Ureter (tissue), 1 donor: ENCODE data around the gene KCNQ1. TPM values are rescaled to one million over a fixed set of nuclear protein-coding genes. Genes with fewer than 3 reads are reported as not detected.

ENCODE experiments used
- DNase-seq: peaks from one replicate; pipeline ENCODE4 v3.0.0-alpha.2; 2020; ENCODE audit warnings: low spot score
- total RNA-seq: library from RNA; stranded (reverse); gene quantifications from one replicate; pipeline ENCODE4 v1.2.4, GENCODE V29; 2023
- donor health status: DM: yes; HTN: yes; CAD: no.

KCNQ1 gene
- total RNA-seq, 1 donor from 2014 or later: 63.0 TPM

- peak; percentile 60 for DNase-seq
Measured at GRCh38 chr11:2803186-2804091, 358.6 kb downstream of the KCNQ1 start.

- peak; percentile 42 for DNase-seq
Measured at GRCh38 chr11:2804189-2804588, 359.4 kb downstream of the KCNQ1 start.

GRCh38 chr11:2804701-2805387 lies 360.0 kb downstream of the KCNQ1 start:
- peak; percentile 40 for DNase-seq

- DNase-seq: peak; percentile 39
Measured at GRCh38 chr11:2805388-2806056, 360.7 kb downstream of the KCNQ1 start.

- peak; percentile 45 for DNase-seq
Measured at GRCh38 chr11:2806351-2807024, 361.7 kb downstream of the KCNQ1 start.

- peak; percentile 91 for DNase-seq
Measured at GRCh38 chr11:2807025-2807681, 362.3 kb downstream of the KCNQ1 start.

- DNase-seq: peak; percentile 42
Measured at GRCh38 chr11:2807801-2808241, 363.0 kb downstream of the KCNQ1 start.

GRCh38 chr11:2808850-2809846 lies 364.3 kb downstream of the KCNQ1 start:
- DNase-seq: peak; percentile 5

GRCh38 chr11:2809854-2810253 lies 365.0 kb downstream of the KCNQ1 start:
- no peak for DNase-seq

- no peak for DNase-seq
Measured at GRCh38 chr11:2810411-2811205, 365.8 kb downstream of the KCNQ1 start.

- DNase-seq: no peak
Measured at GRCh38 chr11:2811206-2812091, 366.6 kb downstream of the KCNQ1 start.

GRCh38 chr11:2812371-2812991 lies 367.7 kb downstream of the KCNQ1 start:
- DNase-seq: no peak

GRCh38 chr11:2813141-2813908 lies 368.5 kb downstream of the KCNQ1 start:
- no peak for DNase-seq

- no peak for DNase-seq
Measured at GRCh38 chr11:2813968-2814367, 369.2 kb downstream of the KCNQ1 start.

GRCh38 chr11:2814751-2815150 lies 369.9 kb downstream of the KCNQ1 start:
- DNase-seq: no peak

GRCh38 chr11:2815762-2816496 lies 371.1 kb downstream of the KCNQ1 start:
- no peak for DNase-seq
